ENCODE measurements around the gene PRORP.
"Not testable (repeated sequence)": the region's sequence is repeated elsewhere in the genome, so short reads cannot be mapped to it uniquely, and the experiment has no call there.

The PRORP gene

DNA sequence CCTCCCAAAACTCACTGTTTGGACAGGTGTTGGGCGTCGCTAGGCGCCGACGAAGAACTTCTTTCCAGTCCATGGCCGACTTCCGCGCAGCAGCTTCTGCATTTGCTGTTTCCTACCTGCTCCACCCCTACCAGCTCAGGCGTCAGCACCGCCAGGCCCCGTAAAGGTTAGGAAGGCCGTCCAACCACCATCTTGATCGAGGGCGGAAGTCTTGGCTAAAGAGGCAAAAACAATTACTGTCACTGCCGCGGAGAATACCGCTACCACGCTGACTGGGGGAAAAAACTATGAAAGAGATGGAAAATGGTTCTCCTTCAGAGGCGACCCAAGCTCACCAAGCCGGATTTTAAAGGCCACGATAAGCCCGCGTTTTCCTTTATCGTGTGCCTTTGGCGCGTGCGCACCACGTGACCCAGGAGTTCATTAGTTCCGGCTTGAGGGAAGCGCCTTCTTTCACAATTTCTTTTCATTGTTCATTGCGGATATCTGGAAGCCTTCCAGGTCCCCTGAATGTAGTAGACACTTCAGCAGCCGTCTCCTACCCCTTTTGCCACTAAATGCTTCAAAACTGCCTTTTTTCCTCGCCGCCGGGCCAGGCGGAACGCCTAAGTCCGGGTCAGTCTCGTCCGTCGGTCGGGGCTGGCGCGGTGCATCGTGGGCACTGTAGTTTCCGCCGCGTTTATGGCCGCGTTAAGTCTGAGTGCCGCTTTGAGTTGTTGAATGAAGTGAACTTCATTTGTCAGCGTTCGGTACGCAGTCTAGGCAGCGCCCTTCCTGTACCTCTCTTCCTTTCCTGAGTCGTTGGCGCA is at the start of gene PRORP, which contains the start of gene PPP2R3C:
TSS of gene PRORP (plus strand) at position 666 of the 809 bp plus-strand sequence. CDS start 694 bp downstream, outside the sequence.
TSS of gene PPP2R3C (minus strand) at position 104 of the 809 bp plus-strand sequence. CDS start at position 73, 31 bp downstream.
- no peaks in the 10 kb centered on the region for H3K27me3 ChIP-seq (replicated peaks; ENCODE audit: control insufficient read depth, insufficient read depth, low read length)
- peak within 1 kb of the TSS; percentile 98 for H3K4me3 ChIP-seq (ENCODE audit: low read length)
- DNase-seq (ENCODE audit: low read depth), result peak; percentile 92
- peaks cover 17% of the 10 kb centered on the region for H3K4me1 ChIP-seq (ENCODE audit: control insufficient read depth, insufficient read depth, low read length)
- H3K36me3 ChIP-seq (ENCODE audit: control insufficient read depth, insufficient read depth, low read length, severe bottlenecking), result no peaks in the 10 kb centered on the region
- H3K9ac ChIP-seq (ENCODE audit: low read length), result peak within 1 kb of the TSS; percentile 96
- no peaks in the 10 kb centered on the region for H3K9me3 ChIP-seq (ENCODE audit: control insufficient read depth, low read length)

DNA sequence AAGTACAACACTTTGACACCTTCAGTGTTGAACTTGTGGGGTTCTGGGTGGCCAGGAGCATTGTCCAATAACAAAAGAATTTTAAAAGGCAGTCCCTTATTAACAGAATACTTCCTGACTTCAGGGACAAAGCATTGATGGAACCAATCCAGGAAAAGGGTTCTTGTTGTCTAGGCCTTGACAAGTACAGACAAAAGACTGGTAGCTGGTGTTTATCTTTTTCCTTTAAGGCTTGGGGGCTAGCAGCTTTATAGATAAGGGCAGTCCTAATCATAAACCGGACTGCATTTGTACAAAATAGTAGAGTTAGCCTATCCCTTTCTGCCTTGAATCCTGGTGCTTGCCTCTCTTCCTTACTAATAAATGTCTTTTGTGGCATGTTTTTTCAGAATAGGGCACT is 48.9 kb upstream of the PRORP start:
- Histone ChIP-seq H3K9me3 (ENCODE audit: control insufficient read depth, low read length) (no peaks in the 10 kb centered on the region), H3K4me1 (ENCODE audit: control insufficient read depth, insufficient read depth, low read length) (no peaks in the 10 kb centered on the region), H3K36me3 (ENCODE audit: control insufficient read depth, insufficient read depth, low read length, severe bottlenecking) (peaks cover 29% of the 10 kb centered on the region), H3K4me3 (ENCODE audit: low read length) (no peak overlapping the region), H3K9ac (ENCODE audit: low read length) (no peak overlapping the region), H3K27me3 (replicated peaks; ENCODE audit: control insufficient read depth, insufficient read depth, low read length) (no peaks in the 10 kb centered on the region)
- DNase-seq (ENCODE audit: low read depth), result no peak

DNA sequence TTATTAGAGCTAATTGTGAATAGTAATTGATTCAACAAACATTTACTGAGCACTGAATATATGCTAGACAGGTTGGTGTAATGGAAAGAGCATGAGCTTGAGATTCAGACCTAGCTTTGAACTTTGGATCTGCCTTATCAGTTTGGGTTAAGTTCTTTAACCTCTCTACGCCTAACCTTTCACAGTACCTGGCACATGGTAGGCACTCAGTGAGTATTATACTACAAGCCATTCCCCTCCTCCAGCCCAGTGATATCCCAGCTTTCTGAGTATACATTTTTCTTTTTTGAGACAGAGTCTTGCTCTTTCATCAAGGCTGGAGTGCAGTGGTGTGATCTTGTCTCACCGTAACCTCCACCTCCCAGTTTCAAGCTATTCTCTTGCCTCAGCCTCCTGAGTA is 44.3 kb upstream of the PRORP start:
- H3K36me3 ChIP-seq (ENCODE audit: control insufficient read depth, insufficient read depth, low read length, severe bottlenecking), result peaks cover 60% of the 10 kb centered on the region
- H3K27me3 ChIP-seq (replicated peaks; ENCODE audit: control insufficient read depth, insufficient read depth, low read length), result no peaks in the 10 kb centered on the region
- no peaks in the 10 kb centered on the region for H3K4me1 ChIP-seq (ENCODE audit: control insufficient read depth, insufficient read depth, low read length)
- H3K4me3 ChIP-seq (ENCODE audit: low read length), result no peak overlapping the region
- no peak for DNase-seq (ENCODE audit: low read depth)
- H3K9ac ChIP-seq (ENCODE audit: low read length), result no peak overlapping the region
- H3K9me3 ChIP-seq (ENCODE audit: control insufficient read depth, low read length), result no peaks in the 10 kb centered on the region

DNA sequence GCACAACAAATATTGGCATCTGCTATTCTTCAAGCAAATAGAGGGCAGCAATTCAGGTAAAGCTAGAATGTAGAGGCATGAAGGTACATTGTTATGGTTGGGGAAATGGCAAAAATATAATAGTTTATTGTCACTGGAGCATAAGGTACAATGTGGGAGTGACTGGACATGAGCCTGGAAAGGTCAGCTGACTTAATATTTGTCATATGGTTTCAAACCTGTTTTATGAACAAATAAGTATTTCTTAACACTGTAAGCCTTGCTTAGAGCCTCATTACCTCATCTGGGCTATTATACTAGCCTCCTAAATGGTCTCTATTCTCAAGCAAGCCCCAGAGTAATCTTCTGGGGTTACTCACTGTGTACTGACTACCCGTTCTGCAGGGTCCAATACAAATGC is 42.6 kb upstream of the PRORP start:
- no peak for DNase-seq (ENCODE audit: low read depth)
- H3K4me1 ChIP-seq (ENCODE audit: control insufficient read depth, insufficient read depth, low read length), result no peaks in the 10 kb centered on the region
- H3K9me3 ChIP-seq (ENCODE audit: control insufficient read depth, low read length), result no peaks in the 10 kb centered on the region
- peaks cover 70% of the 10 kb centered on the region for H3K36me3 ChIP-seq (ENCODE audit: control insufficient read depth, insufficient read depth, low read length, severe bottlenecking)
- H3K9ac ChIP-seq (ENCODE audit: low read length), result no peak overlapping the region
- H3K27me3 ChIP-seq (replicated peaks; ENCODE audit: control insufficient read depth, insufficient read depth, low read length), result no peaks in the 10 kb centered on the region
- no peak overlapping the region for H3K4me3 ChIP-seq (ENCODE audit: low read length)

DNA sequence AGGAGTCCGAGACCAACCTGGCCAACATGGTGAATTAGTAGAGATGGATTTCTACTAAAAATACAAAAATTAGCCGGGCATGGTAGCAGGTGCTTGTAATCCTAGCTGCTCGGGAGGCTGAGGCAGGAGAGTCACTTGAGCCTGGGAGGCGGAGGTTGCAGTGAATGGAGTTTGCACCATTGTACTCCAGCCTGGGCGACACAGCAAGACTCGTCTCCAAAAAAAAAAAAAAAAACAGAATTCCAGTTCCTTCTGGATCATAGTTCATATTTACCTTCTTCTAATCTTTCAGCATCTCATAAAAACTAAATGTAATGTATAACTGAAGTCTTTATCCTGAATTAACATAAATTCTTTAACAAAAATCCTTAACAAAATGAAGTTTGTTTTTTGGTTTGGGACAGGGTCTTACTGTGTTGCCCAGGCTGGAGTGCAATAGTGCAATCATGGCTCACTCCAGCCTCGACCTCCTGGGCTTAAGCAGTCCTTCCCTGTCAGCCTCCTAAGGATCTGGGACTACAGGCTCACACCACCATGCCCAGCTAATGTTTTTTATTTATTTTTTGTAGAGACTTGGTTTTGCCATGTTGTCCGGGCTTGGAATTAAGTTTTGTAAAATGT is 38.7 kb upstream of the PRORP start:
- Histone ChIP-seq H3K9ac (ENCODE audit: low read length) (no peak overlapping the region), H3K4me3 (ENCODE audit: low read length) (no peak overlapping the region), H3K9me3 (ENCODE audit: control insufficient read depth, low read length) (no peaks in the 10 kb centered on the region), H3K4me1 (ENCODE audit: control insufficient read depth, insufficient read depth, low read length) (no peaks in the 10 kb centered on the region), H3K27me3 (replicated peaks; ENCODE audit: control insufficient read depth, insufficient read depth, low read length) (no peaks in the 10 kb centered on the region), H3K36me3 (ENCODE audit: control insufficient read depth, insufficient read depth, low read length, severe bottlenecking) (peaks cover 83% of the 10 kb centered on the region)
- no peak for DNase-seq (ENCODE audit: low read depth)

- H3K9me3 ChIP-seq (ENCODE audit: control insufficient read depth, low read length), result no peaks in the 10 kb centered on the region
Measured at GRCh38 chr14:35085441-35085840, 36.9 kb upstream of the PRORP start.

GRCh38 chr14:35088514-35088913 is 33.8 kb upstream of the PRORP start:
- DNase-seq (ENCODE audit: low read depth), result no peak
- Histone ChIP-seq H3K36me3 (ENCODE audit: control insufficient read depth, insufficient read depth, low read length, severe bottlenecking) (peaks cover 62% of the 10 kb centered on the region), H3K4me1 (ENCODE audit: control insufficient read depth, insufficient read depth, low read length) (no peaks in the 10 kb centered on the region), H3K27me3 (replicated peaks; ENCODE audit: control insufficient read depth, insufficient read depth, low read length) (no peaks in the 10 kb centered on the region), H3K9me3 (ENCODE audit: control insufficient read depth, low read length) (no peaks in the 10 kb centered on the region), H3K9ac (ENCODE audit: low read length) (no peak overlapping the region), H3K4me3 (ENCODE audit: low read length) (no peak overlapping the region)

More at GRCh38 chr14:35085441-35085840, 36.9 kb upstream of the PRORP start:
- Histone ChIP-seq H3K36me3 (ENCODE audit: control insufficient read depth, insufficient read depth, low read length, severe bottlenecking) (peaks cover 71% of the 10 kb centered on the region), H3K9ac (ENCODE audit: low read length) (no peak overlapping the region), H3K27me3 (replicated peaks; ENCODE audit: control insufficient read depth, insufficient read depth, low read length) (no peaks in the 10 kb centered on the region), H3K4me1 (ENCODE audit: control insufficient read depth, insufficient read depth, low read length) (no peaks in the 10 kb centered on the region), H3K4me3 (ENCODE audit: low read length) (no peak overlapping the region)
- no peak for DNase-seq (ENCODE audit: low read depth)

- H3K4me3 ChIP-seq (ENCODE audit: low read length); H3K9me3 ChIP-seq (ENCODE audit: control insufficient read depth, low read length); DNase-seq (ENCODE audit: low read depth); H3K27me3 ChIP-seq (replicated peaks; ENCODE audit: control insufficient read depth, insufficient read depth, low read length); H3K9ac ChIP-seq (ENCODE audit: low read length); H3K4me1 ChIP-seq (ENCODE audit: control insufficient read depth, insufficient read depth, low read length): not testable (repeated sequence)
- peaks cover 67% of the 10 kb centered on the region for H3K36me3 ChIP-seq (ENCODE audit: control insufficient read depth, insufficient read depth, low read length, severe bottlenecking)
Measured at GRCh38 chr14:35094645-35095044, 27.7 kb upstream of the PRORP start.

DNA sequence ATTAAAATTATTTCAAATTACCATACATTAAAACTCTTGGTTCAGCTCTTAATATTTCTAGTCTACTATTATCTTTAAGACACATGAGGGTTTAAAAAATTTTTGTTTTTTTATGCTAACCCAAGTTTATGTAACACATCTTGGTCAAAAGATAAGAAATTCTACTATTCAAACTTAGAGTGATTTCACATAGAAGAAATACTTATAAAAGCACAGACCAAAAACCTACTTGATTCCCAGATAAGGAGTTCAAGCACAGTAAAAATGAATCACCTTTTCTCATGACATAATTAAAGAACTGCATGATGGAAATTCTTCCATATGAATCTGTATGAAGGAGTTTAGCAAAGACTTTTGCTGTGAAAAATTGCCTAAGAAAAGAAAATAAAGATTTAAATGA is 14.5 kb upstream of the PRORP start:
- no peak for DNase-seq (ENCODE audit: low read depth)
- Histone ChIP-seq H3K9ac (ENCODE audit: low read length) (no peak overlapping the region), H3K9me3 (ENCODE audit: control insufficient read depth, low read length) (peaks cover 7% of the 10 kb centered on the region), H3K4me3 (ENCODE audit: low read length) (no peak overlapping the region), H3K36me3 (ENCODE audit: control insufficient read depth, insufficient read depth, low read length, severe bottlenecking) (peaks cover 71% of the 10 kb centered on the region), H3K27me3 (replicated peaks; ENCODE audit: control insufficient read depth, insufficient read depth, low read length) (no peaks in the 10 kb centered on the region), H3K4me1 (ENCODE audit: control insufficient read depth, insufficient read depth, low read length) (no peaks in the 10 kb centered on the region)

- Histone ChIP-seq H3K36me3 (ENCODE audit: control insufficient read depth, insufficient read depth, low read length, severe bottlenecking) (peaks cover 62% of the 10 kb centered on the region), H3K27me3 (replicated peaks; ENCODE audit: control insufficient read depth, insufficient read depth, low read length) (no peaks in the 10 kb centered on the region), H3K4me3 (ENCODE audit: low read length) (no peak overlapping the region), H3K9ac (ENCODE audit: low read length) (no peak overlapping the region), H3K4me1 (ENCODE audit: control insufficient read depth, insufficient read depth, low read length) (no peaks in the 10 kb centered on the region), H3K9me3 (ENCODE audit: control insufficient read depth, low read length) (peaks cover 7% of the 10 kb centered on the region)
- DNase-seq (ENCODE audit: low read depth), result no peak
Measured at GRCh38 chr14:35112641-35113040, 9.7 kb upstream of the PRORP start.

GRCh38 chr14:35113308-35113950 is 8.9 kb upstream of the PRORP start:
- peaks cover 54% of the 10 kb centered on the region for H3K36me3 ChIP-seq (ENCODE audit: control insufficient read depth, insufficient read depth, low read length, severe bottlenecking)
- no peak for DNase-seq (ENCODE audit: low read depth)
- H3K4me1 ChIP-seq (ENCODE audit: control insufficient read depth, insufficient read depth, low read length), result no peaks in the 10 kb centered on the region
- peaks cover 7% of the 10 kb centered on the region for H3K9me3 ChIP-seq (ENCODE audit: control insufficient read depth, low read length)
- no peak overlapping the region for H3K9ac ChIP-seq (ENCODE audit: low read length)
- H3K27me3 ChIP-seq (replicated peaks; ENCODE audit: control insufficient read depth, insufficient read depth, low read length), result no peaks in the 10 kb centered on the region
- no peak overlapping the region for H3K4me3 ChIP-seq (ENCODE audit: low read length)

Data from adipocyte (in vitro differentiated cells).